Fibroblast of mammary gland (primary cell): Measurements from ENCODE around the gene TC2N.
"Not testable (repeated sequence)": the region's sequence is repeated elsewhere in the genome, so short reads cannot be mapped to it uniquely, and the experiment has no call there.

Source experiments
- DNase-seq: peaks from one replicate; pipeline ENCODE4 v3.0.0-alpha.2; 2010; ENCODE audit warnings: low read depth
- H3K4me3 ChIP-seq: 2 replicates; pipeline ENCODE4 v1.5.1; 2011; ENCODE audit warnings: low read depth, mild to moderate bottlenecking, low read length, moderate library complexity; ENCODE audit not compliant: control insufficient read depth
- TF ChIP-seq, protein P1 (sequence below): conservative IDR thresholded peaks from 2 replicates; pipeline ENCODE4 v1.5.1; 2011; ENCODE audit warnings: low read depth, low read length, inconsistent platforms; ENCODE audit not compliant: control insufficient read depth, insufficient read depth

TC2N gene

DNA sequence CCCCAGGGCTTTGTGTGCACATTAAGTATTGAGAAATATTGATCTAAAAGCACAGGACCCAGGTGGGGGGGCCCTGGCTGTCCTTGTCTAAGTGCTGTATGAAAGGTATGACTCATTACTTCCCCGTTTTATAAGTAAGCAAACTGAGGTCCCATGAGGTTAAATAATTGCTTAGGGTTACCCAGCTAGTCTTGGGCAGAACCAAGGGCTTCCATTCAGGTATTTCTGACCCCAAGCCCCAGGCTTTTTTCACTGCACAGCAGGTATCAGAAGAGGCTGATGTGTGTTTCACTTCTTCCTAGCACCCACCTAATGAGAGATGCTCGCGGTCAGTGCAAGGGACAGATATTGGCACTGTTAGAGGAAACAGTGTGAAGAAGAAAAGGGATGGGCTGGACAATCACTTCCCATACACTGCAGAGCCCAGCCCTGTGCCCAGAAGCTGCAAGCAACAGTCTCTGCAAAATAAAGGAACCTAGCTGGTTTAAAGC is 4.7 kb upstream of the TC2N start:
- TF ChIP-seq, protein P1, sequence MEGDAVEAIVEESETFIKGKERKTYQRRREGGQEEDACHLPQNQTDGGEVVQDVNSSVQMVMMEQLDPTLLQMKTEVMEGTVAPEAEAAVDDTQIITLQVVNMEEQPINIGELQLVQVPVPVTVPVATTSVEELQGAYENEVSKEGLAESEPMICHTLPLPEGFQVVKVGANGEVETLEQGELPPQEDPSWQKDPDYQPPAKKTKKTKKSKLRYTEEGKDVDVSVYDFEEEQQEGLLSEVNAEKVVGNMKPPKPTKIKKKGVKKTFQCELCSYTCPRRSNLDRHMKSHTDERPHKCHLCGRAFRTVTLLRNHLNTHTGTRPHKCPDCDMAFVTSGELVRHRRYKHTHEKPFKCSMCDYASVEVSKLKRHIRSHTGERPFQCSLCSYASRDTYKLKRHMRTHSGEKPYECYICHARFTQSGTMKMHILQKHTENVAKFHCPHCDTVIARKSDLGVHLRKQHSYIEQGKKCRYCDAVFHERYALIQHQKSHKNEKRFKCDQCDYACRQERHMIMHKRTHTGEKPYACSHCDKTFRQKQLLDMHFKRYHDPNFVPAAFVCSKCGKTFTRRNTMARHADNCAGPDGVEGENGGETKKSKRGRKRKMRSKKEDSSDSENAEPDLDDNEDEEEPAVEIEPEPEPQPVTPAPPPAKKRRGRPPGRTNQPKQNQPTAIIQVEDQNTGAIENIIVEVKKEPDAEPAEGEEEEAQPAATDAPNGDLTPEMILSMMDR: no peak
- peak; percentile 78 for DNase-seq
- H3K4me3 ChIP-seq: no peak overlapping the region

DNA sequence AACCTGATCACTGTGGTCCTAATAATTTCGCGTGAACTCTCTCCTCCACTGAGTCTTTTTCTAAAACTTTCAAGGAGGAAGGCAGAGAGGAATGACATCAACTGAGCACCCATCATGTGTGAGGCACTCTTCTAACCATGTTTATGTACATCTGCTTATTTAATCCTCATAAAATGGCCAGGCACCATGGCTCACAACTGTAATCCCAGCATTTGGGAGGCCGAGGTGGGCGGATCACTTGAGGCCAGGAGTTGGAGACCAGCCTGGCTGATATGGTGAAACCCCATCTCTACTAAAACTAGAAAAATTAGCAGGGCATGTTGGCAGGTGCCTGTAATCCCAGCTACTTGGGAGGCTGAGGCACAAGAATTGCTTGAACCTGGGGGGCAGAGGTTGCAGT is 4.1 kb upstream of the TC2N start:
- H3K4me3 ChIP-seq, DNase-seq: not testable (repeated sequence)

DNA sequence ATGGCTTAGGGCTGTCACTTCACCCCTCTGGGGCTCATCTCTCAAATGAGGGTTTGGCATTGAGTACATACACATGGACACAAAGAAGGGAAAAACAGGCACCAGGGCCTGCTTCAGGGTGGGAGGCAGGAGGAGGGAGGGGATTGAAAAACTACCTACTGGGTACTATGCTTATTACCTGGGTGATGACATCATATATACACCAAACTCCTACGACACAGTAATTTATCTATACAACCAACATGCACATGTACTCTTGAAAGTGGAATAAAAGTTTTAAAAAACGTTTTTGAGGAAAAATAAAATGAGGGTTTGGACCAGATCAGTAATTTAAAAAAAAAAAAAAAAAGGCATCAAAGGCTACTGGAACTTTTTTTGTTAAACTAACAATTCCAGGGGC is 3.6 kb upstream of the TC2N start:
- no peak for DNase-seq
- TF ChIP-seq, protein P1: no peak
- no peak overlapping the region for H3K4me3 ChIP-seq

DNA sequence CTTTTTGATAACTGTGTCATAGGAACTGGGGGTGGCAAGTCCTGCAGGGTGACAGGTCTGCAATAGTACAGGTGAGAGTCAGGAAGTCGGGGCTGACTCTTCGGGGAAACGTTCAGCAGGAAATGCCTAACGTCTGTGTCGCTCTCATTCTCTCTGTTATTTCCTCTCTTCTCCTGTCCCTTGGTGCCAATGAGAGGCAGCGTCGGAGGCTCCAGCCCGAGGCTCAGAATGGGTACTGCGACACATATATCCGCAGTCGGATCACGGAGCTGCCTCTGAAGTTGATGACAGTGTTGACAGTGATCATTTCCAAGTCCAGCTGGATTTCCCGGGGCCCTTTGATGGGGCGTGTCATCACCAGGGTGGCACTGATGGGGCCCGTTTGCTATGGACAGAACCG is 2.7 kb upstream of the TC2N start:
- H3K4me3 ChIP-seq: no peak overlapping the region
- DNase-seq: no peak
- TF ChIP-seq, protein P1: no peak

DNA sequence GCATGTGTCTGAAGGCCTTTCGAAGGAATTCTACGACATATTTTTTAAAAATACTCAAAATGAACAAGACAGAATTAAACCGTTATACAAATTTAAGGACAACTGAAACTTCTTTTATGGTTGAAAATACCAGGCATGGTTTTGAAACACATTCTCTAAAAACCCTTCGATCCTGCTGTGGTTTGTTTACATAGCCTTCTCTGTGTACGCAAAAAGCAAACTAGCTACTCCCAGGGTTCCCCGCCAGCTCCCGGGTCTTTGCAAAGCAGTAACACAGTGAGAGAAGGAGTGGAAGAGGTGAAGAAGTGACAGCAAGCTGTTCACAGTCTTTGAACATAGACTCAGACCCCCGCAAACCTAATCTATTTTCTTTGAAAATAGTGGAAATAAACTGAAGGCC is 2.2 kb upstream of the TC2N start:
- H3K4me3 ChIP-seq: no peak overlapping the region
- DNase-seq: no peak
- TF ChIP-seq, protein P1: no peak

DNA sequence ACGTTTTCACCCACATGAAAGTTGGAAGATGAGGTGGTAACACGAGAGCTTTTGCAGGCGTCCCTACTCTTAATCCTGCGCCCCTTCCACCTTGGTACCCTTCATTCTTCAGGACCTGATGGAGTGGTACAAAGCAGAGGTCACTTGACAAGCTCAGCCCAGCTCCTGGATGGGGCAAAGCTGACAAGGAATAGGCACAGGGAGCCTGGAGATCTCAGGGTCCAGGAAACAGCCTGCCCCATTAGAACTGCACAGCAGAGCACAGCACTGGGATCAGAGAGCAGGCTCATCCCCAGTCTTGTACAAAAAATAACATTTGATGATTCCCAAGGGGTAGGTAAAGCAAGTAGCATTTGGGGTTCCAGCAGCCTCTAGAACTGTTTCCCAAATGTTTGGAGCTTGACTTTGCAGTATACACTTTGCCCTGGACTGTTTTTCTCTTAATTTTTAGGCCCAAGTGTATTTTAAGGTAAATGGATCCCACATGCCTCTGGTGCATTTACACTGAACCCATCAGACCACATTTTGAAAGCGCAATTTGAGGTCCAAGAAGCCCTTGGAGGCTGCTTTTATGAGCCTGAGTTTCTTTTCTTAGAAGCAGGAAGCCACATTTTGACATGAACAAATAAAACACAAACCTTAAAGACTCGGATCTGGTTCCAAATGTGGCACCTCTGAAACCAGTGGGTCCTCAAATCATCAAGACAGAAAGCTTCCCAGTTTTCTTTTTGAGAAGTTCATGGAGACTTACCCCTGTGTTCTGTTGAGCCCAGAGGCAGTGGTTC is 633 bp downstream of the TC2N start:
- DNase-seq: no peak
- H3K4me3 ChIP-seq: no peak overlapping the region
- TF ChIP-seq, protein P1: no peak

DNA sequence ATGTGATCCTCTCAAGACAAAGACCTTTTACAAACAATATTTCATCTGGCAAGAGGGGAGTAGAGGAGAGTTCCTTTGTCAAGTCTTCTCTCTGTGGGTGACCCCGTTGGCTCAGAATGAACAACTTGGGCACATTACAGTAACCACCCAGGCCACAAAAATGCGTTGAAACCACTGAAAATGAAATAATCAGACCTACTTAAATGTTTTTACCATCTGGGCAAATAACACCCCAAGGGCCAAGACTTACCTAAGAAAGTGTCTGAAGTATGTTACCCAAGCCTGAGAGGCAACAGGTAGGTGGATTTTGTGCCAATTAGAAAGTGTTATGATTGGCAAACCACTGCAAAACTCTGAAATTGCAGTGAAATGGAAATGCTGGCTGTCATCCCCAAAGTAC is 1.3 kb downstream of the TC2N start:
- H3K4me3 ChIP-seq: no peak overlapping the region
- TF ChIP-seq, protein P1: no peak
- DNase-seq: no peak
